Stimulated activated CD4-positive, alpha-beta T cell treated with anti-CD3 and anti-CD28 coated beads, TNF-alpha, amount 100 ng/mL, for 48 hours (primary cell): ENCODE measurements around the gene DNASE1.
"Not testable (repeated sequence)": the region's sequence is repeated elsewhere in the genome, so short reads cannot be mapped to it uniquely, and the experiment has no call there.

ENCODE experiments used
- DNase-seq, 3 donors: peaks; one replicate each; pipeline ENCODE4 v3.0.0-alpha.2; 2020; ENCODE audit warnings: low read depth in 3 of 3

Gene DNASE1

GRCh38 chr16:3654249-3654991 lies at the start of gene DNASE1:
DNASE1 (plus strand) TSS chr16:3654691; CDS start chr16:3655374, 683 bp downstream.
- peak; percentile 18 to 49 (median 22) for DNase-seq

- no peak for DNase-seq
Observed at GRCh38 chr16:3606441-3606840, 48.0 kb upstream of the DNASE1 start.

GRCh38 chr16:3607161-3607560 lies 47.3 kb upstream of the DNASE1 start:
- DNase-seq = no peak

DNA sequence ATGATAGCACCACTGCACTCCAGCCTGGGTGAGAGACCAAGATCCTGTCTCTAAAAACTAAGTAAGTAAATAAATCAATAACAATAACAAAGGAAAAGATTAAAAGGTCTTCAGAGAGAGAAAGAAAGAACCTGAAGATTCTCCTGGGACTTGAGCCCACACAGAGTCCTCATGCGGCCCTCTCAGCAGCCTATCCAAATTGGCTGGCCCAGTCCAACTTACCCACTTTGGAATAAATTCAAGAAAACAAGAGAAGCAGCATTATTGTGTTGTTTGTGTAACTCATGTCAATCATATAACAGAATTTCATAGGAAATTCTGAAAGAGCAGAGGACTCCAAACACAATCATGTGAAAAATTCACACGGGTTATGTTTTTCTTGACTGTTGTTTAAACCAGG lies 46.9 kb upstream of the DNASE1 start:
- DNase-seq = no peak

GRCh38 chr16:3608069-3608468 lies 46.4 kb upstream of the DNASE1 start:
- no peak for DNase-seq

DNA sequence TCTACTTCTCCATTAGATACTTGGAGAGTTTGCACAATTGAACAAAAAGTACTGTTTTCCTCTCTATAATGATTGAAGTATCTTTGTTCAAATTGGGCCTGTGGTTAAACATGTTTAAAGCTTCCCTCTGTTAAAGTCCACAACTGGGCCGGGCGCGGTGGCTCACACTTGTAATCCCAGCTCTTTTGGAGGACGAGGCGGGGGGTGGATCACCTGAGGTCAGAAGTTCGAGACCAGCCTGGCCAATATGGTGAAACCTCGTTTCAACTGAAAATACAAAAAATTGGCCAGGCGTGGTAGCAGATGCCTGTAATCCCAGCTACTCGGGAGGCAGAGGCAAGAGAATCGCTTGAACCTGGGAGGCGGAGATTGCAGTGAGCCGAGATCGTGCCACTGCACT lies 45.5 kb upstream of the DNASE1 start:
- DNase-seq = not testable (repeated sequence)

DNA sequence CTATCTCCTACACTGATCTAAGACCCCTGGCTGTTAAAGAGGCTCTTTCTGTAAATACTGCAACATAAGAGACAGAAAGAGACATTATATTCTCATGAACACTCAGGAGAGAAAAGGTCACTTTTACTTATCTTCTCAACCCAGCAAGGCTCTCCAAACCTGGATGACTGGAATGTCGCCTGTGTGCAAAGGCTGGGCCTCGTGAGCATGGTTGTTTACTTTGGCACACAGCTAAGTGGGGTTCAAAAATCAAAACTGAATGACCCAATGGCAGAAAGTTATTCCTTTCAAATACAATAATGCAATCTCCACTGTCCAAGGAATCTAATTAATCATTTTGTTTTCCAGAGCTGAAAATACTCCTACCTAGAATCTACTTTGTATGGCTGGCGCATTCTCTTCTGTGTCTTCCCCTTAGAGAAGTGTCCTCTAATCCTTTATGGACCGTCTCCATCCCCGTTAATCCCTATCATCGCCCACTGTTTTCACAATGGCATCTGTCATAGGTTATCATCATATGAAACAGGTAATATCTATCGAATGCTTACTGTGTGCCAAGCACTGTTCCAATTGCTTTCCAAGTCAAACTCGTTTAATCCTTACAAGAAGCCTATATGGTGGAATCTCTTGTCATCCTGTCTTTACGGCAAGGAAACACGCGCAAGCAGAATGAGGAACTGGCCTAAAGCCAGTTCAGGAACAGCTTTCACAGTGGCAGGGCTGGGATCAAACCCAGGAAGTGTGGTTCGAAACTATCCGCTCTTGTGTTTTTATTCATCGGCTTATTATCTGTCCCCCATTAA lies 44.4 kb upstream of the DNASE1 start:
- no peak for DNase-seq

- no peak for DNase-seq
Observed at GRCh38 chr16:3610698-3611145, 43.8 kb upstream of the DNASE1 start.

DNA sequence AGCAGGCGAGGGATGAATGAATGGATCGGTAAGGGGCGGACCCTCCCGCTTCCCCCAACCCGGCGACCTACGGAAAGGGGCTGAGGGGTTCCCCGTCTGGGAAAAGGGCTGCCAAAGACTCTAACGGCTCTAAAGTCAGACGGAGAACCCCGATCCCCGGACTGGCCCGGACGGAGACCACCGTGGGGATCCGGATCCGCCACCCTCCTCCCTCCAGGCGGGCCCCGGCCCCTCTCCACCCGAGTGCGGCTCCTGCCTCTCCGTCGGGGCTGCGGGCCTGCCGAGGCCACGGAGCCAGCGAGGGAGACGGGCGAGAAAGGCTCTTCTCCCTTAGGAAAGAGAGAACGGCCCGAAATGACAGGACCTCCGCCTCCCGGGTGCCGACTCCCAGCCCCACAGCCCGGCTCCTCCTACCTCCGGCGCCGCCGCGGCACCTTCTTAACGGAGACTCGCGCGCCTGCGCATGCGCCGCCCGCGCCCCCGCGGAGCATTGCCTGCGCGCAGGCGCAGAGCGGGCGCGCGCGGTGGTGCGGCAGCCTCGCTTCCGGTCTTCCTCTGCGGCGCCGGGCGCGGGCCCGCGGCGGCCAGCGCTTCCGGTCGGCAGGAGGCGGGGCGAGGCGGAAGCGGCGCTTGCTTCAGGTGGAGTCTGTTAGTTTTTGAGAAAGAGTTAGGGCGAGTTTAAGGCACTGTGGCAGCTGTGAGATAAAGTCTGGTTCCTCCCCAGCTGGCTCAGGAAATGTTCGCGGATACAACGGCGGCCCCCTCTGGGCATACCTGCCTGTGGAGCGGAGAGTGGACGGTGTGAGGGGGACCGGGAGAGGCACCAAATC lies 43.1 kb upstream of the DNASE1 start, which contains the start of gene SLX4:
SLX4 (minus strand) TSS at position 461 of the 830 bp plus-strand sequence. CDS start 2,642 bp downstream, outside the sequence.
- peak; percentile 80 to 89 (median 81) for DNase-seq

DNA sequence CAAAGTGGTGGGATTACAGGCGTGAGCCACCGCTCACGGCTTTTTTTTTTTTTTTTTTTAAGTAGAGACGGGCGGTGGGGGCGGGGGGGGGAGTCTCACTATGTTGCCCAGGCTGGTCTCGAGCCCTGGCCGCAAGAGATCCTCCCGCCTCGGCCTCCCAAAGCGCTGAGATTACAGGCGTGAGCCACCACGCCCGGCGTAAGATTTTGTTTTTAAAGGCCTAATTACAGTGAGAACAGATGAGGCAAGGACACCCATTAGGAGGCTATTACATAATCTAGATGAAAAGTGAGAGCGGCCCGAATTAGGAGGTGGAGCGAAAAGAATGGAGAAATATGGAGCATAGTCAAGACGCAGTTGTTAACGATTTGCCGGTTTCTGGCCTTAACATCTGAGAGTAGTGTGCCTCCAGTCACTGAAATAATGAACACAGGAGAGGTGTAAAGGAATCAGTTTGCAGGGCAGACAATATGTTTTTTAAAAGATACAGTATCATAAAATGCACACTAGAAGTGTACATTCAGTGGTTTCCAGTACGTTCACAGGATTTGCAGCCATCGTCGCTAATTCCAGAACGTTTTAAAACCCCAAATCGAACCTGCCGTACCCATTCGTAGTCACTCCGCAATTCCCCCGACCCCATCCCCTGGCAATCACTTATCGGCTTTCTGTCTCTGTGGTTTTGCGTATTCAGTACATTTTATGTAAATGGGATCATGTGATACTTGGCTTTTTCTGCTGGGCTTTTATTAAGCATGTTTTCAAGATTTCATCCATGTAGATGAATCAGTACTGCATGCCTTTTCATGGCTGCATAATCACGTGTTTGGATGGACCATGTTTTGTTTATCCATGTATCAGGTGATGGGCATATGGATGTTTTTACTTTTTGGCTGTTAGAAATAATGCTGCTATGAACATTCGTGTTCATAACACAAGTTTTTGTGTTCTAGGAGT lies 41.7 kb upstream of the DNASE1 start:
- DNase-seq = no peak

GRCh38 chr16:3618769-3619141 lies 35.7 kb upstream of the DNASE1 start:
- DNase-seq = no peak

GRCh38 chr16:3623642-3624041 lies 30.8 kb upstream of the DNASE1 start:
- DNase-seq = no peak

- no peak for DNase-seq
Observed at GRCh38 chr16:3625331-3625730, 29.2 kb upstream of the DNASE1 start.

GRCh38 chr16:3625911-3626732 lies 28.4 kb upstream of the DNASE1 start:
- no peak for DNase-seq

DNA sequence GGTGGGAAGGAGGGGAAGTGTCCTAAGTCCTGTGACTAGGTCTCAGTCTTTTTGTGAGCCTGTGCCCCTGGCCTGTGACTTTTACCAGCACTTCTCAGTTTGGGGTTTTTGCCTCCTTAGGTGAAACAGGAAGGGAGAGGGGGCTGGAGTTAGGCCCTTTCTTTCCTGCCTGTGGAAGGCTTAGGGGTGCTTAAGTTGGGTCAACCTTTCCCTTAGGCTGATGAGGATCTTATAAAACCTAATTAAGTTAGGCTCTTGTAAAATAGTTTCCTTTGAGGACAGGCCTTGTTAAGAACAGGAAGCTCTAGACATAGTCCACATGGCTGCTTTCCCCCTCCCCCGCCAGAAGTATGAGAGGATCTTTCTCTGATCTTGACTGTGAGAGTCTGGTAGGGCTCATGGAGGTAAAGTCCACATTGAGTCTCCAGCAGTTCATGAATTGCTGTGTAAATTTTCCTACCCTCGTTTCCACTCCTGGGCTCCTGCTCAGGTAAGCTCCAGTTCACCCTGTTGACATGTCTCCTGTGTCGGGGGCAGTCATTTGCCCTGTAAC lies 17.0 kb upstream of the DNASE1 start:
- peak in 1 of 3 donors; percentile 36 for DNase-seq

- no peak for DNase-seq
Observed at GRCh38 chr16:3638916-3639644, 15.4 kb upstream of the DNASE1 start.

GRCh38 chr16:3640207-3640606 lies 14.3 kb upstream of the DNASE1 start:
- no peak for DNase-seq

DNA sequence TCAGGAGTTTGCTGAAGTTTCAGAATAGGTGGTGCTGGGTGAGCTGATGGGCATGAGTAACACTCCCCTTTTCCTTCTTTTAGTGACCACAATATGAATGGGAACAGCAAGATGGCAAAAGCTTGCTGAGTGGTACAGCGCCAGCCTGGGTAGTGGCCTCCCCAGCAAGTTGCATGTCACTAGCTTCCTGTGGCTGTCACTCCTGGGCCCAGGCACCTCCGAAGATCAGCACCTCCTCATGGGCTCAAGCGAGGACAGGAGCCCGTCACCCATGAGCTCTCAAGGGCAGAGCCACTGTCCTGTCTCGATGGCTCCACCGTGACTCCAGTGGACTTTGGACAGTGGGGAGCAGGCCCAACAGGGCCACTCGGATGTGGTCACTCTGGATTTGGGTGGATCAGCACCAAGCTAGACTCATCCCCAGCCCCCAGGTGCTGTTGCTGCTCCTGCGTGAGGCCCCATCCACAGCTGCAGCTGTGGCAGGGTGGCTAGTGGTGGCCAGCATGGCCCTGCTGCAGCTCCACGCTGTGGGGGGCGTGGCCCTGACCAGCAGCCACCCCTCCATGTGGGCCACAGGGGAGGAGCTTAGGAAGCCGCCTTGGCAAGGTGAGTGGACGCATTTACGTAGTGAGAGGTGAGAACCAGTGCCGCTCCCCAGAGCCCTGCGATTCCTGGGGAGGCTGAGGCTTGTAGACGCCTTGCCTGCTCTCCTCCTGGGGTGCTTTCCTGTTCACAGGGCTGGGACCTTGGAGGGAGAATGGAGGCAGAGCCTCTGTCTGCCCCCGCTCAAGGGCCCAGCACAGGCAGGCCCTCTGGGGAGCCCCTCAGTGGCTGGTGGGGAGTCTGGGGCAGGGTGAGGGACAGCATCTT lies 13.6 kb upstream of the DNASE1 start:
- DNase-seq = no peak
